Measurements from ENCODE around the gene RNF115.
"Not testable (repeated sequence)": the region's sequence is repeated elsewhere in the genome, so short reads cannot be mapped to it uniquely, and the experiment has no call there.

The RNF115 gene

DNA sequence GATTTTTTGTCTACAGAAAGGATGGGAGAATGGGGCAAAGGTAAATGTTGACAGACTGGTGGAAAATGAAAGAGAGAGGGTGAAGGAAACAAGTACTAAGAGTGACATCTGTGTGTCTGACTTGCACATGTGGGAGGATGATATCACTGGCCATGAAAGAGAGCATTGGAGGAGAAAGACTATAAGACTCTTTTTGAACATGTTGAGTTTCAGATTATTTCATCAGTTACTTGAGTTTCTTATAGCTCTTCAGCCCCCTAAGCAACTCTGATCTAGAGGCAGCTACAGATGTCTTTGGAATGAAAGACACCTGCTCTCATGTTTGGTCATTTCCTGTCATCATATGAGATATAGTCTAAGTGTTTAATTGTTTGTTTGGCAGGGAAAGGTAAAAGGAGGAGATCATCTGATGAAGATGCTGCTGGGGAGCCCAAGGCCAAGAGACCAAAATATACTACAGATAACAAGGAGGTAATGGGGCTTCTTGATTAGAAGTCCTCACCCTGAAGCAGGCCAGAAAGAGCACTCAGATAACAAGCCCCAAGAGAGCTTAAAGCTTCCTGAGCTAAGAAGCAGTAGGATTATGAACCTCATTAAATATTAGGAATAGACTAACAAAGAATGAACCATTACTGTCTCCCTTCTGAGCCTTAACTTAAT is 4.6 kb upstream of the RNF115 start:
- DNase-seq (ENCODE audit: low read depth in 1 of 2, low spot score in 1 of 2): no peak

GRCh38 chr1:145827966-145828365 is 4.1 kb upstream of the RNF115 start:
- DNase-seq (ENCODE audit: low read depth in 1 of 2, low spot score in 1 of 2): no peak

DNA sequence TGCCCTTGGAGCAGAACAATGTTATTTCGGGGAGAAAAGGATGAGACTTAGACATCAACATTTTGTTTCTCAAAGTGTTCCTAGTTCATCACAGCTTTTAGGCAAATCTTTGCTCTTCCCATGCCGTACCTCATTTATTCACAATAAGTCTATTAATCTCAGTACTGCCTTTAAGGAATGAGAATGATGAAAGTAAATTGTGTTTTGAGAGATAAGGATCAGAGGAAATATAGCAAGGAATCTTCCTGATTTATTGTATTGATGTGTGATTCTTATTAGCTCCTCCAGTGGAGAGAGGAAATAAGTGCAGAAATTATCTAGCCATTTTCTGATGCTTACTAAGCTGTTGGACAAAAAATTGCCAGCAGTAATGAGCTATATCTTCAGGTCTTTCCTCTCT is 2.1 kb upstream of the RNF115 start:
- no peak for DNase-seq (ENCODE audit: low read depth in 1 of 2, low spot score in 1 of 2)

- no peak for DNase-seq (ENCODE audit: low read depth in 1 of 2, low spot score in 1 of 2)
These were observed 576 bp upstream of the RNF115 start for GRCh38 chr1:145824499-145824842.

DNA sequence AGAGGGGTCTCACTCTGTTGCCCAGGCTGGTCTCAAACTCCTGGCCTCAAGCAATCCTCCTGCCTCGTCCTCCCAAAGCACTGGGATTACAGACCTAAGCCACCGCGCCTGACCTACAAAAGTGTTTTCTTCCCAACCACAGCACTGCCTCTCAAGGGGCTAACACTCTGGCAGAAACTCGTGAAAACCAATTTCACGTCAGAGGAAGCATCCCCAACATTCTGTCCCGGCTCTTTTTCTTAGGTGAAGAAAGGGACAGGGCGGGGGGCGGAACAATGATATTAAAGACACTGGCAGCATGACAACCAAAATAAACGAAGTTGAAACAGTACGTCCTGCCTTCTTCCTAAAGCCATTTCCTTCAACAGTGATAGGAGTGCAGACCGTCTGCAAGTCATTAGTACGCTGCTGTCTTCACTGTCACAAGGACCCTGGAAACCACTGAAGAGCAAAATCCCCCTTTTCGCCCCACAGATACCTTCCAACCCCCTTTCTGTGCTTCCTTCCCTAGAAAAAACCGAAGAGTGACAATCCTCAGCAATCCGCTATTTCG is 1.0 kb downstream of the RNF115 start:
- DNase-seq (ENCODE audit: low read depth in 1 of 2, low spot score in 1 of 2): not testable (repeated sequence)

GRCh38 chr1:145818095-145818494 is 5.8 kb downstream of the RNF115 start:
- not testable (repeated sequence) for DNase-seq (ENCODE audit: low read depth in 1 of 2, low spot score in 1 of 2)

GRCh38 chr1:145812977-145813810 is 10.7 kb downstream of the RNF115 start:
- DNase-seq (ENCODE audit: low read depth in 1 of 2, low spot score in 1 of 2): not testable (repeated sequence)

DNA sequence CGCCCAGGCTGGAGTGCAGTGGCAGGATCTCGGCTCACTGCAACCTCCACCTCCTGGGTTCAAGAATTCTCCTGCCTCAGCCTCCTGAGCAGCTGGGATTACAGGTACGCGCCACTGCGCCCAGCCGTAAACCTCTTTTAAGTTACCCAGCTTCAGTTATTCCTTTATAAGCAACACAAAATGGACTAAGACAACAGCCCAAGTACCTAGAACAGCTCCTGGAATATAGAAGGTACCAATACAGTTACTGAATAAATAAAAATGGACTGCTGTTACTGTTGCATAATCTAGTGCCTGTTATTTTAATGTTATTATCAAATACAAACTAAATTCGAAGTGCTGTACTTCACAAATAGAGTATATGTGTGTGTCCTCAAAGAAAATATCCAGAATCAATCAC is 17.1 kb downstream of the RNF115 start:
- no peak for DNase-seq (ENCODE audit: low read depth in 1 of 2, low spot score in 1 of 2)

GRCh38 chr1:145806408-145806807 is 17.5 kb downstream of the RNF115 start:
- DNase-seq (ENCODE audit: low read depth in 1 of 2, low spot score in 1 of 2): no peak

DNA sequence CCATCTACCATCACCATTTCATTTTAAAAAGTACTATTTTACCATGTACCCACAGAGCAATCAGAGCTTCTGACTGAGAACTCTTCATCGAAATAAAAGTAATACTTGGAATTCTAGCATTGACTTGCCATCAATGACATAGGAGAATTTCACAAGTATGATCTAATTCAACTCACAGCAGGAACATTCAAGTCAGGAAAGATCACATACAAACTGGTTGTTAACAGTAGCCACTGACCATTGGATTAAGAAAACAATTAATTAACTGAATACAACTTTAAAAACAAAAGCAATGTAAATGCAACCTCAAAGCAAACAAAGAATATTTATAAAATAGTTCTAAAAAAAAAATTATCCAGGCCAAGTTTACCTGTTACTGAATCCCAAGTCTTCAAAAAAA is 18.8 kb downstream of the RNF115 start:
- DNase-seq (ENCODE audit: low read depth in 1 of 2, low spot score in 1 of 2): no peak

DNA sequence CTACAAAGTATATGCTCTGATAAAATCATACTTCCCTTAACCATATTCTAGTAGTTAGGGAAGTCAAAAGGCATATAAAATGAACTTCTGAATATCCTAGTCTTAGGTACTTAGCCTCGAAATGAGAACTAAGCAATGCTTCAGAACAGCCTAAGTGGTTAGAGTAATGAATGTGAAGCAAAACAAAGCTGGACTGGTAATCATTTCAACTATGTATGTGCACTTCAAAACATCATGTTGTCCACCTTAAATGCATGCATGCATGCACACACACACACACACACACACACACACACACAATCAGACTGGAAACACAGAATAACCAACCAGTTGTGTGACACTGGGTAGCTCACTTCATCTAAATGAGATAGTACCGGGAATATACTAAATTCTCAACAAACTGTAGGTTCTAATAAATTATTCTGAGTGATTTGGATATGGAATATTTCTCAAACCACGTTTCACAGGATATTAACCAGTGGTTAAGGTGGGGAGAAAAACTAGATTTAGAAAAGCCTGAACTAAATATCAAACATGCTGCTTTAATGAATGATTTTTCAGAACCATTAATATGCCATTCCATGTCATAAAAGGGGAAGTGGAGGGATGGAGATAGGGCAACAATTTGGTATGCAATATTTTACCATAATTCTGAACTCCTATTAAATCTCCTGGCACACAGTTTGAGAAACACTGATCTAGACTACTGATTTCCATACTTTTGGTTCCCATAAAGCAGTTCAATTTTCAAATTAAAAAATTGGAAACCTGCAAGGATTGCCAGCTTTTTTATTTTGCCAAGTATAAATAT is 19.5 kb downstream of the RNF115 start:
- no peak for DNase-seq (ENCODE audit: low read depth in 1 of 2, low spot score in 1 of 2)

DNA sequence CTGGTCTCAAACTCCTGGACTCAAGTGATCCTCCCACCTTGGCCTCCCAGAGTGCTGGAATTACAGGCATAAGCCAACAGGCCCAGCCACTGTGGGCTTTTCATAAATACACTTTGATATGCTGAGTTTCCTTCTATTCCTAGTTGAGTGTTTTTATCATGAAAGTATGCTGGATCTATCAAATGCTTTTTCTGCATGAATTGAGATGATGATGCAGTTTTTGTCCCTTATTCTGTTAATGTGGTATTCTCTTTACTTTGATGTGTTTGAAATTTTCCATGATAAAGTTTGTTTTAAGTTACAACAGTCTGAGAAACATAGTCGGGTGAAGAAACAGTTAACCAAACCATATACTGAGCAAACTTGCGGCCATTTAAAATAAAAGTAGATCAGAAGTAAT is 24.1 kb downstream of the RNF115 start:
- DNase-seq (ENCODE audit: low read depth in 1 of 2, low spot score in 1 of 2): no peak

GRCh38 chr1:145796753-145797152 is 27.1 kb downstream of the RNF115 start:
- no peak for DNase-seq (ENCODE audit: low read depth in 1 of 2, low spot score in 1 of 2)

DNA sequence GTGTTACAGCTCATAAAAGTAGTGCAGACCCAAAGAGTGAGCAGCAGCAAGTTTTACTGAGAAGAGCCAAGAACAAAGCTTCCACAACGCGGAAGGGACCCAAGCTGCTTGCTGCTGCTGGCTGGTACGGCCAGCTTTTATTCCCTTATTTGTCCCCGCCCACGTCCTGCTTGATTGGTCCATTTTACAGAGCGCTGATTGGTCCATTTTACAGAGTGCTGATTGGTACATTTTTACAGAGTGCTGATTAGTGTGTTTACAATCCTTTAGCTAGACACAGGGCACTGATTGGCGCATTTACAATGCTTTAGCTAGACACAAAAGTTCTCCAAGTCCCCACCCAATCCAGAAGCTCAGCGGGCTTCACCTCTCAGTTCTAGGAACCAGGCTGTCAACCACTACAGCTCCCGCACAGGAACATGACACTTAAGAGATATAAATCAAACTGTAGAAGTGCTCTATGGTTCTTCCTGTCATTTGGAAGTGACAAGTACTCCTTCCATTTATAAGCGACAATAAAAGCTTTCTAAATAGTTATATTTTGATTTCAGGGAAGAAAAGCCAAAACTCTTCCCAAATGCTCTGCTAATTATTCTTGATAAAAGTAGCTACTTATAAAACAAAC is 28.5 kb downstream of the RNF115 start:
- no peak for DNase-seq (ENCODE audit: low read depth in 1 of 2, low spot score in 1 of 2)

DNA sequence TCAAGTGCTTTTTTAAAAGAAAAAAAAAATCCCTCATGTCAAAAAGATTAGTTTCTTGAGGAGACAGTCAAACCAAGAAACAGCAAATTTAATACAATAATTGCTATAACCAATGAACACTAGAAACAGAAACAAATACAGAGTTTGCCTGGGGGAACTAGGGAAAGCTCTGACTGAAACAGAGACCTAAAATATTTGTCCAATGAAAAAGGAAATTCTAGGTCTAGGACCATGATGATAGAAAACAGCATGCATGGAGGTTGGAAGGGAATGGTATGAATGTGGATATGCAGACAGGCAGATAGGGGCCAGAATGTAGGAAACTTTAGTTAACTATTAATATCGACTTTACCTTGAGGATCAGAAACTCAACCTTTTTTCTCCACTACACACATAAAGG is 31.4 kb downstream of the RNF115 start:
- no peak for DNase-seq (ENCODE audit: low read depth in 1 of 2, low spot score in 1 of 2)

GRCh38 chr1:145791860-145792259 is 32.0 kb downstream of the RNF115 start:
- DNase-seq (ENCODE audit: low read depth in 1 of 2, low spot score in 1 of 2): not testable (repeated sequence)

DNA sequence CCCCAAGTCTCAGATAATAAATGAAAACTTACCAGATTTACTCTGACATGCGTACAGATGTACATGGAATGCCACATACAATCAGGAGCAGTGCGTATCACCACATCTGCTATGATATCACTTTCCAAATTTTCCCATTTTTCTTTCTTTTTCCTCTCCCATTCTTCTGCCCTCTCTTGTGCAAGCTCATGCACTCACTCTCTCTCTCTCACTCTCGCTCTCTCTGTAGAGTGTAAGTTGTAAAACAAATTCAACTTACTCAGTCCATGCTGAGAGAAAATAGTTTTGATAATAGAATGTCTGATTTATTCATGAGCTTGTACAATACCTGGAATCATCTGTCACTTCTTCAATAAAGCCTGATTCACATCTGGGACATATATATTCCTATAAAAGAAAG is 35.3 kb downstream of the RNF115 start:
- no peak for DNase-seq (ENCODE audit: low read depth in 1 of 2, low spot score in 1 of 2)

DNA sequence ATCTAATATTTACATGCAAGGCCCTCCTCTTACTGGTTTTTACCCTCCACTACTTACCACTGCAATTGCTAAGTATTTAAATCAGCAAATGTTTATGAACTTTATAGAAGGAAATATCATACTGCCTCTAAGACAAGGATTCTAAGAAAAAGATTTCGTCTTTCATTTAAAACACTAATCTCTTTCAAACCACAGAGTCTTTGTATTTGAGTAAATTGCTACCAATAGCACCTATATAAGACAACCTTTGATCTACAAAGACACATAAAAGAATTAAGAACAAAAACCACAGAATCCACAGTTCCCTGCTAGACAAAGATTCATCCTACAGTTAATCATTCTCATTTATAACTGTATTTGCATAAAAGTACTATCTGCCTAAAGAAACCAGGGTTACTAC is 37.6 kb downstream of the RNF115 start:
- DNase-seq (ENCODE audit: low read depth in 1 of 2, low spot score in 1 of 2): no peak

DNA sequence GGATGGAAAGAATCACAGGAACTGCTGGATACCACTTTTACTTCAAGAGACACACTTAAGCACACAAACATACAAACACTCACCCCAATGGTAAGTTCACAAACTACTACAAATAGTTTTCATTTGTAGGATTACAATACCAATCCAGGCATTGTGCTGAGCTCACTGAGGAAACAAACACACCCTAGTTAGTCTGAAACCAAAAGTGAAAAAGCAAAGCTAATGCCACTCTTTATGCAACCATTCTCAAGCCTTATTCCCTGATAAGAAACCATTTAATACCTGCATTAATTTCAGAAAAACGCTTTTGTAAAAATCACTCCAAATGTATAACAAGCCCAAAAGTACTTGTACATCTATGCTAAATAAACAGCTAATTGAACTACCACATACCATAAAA is 38.3 kb downstream of the RNF115 start:
- no peak for DNase-seq (ENCODE audit: low read depth in 1 of 2, low spot score in 1 of 2)

DNA sequence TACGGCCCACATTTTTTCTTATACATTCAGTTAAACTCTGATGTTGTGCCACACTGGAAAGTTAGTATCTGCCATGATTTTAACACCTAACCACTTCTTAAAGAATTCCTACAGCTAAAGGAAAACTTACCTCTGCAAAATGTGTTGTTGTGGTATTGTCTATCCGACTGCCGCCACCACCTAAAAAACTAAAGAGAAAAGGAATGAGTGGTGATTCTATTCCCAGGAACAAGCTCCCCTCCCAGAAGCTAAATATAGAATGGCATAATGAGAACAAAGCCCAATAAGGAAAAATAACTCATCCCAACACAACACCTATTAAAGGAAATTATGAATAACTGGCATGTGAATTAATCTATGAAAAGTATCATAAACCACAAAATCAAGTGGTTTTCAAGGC is 39.5 kb downstream of the RNF115 start:
- DNase-seq (ENCODE audit: low read depth in 1 of 2, low spot score in 1 of 2): no peak

Measured in activated T-helper 1 cell treated with anti-CD3 and anti-CD28 coated beads, Interleukin-2, amount 50 U/mL, for 16 hours (primary cell).